ENCODE data around the gene RIMS3.
A peak's percentile ranks its signal among the peaks of the same experiment; 100 is the strongest.

DNA sequence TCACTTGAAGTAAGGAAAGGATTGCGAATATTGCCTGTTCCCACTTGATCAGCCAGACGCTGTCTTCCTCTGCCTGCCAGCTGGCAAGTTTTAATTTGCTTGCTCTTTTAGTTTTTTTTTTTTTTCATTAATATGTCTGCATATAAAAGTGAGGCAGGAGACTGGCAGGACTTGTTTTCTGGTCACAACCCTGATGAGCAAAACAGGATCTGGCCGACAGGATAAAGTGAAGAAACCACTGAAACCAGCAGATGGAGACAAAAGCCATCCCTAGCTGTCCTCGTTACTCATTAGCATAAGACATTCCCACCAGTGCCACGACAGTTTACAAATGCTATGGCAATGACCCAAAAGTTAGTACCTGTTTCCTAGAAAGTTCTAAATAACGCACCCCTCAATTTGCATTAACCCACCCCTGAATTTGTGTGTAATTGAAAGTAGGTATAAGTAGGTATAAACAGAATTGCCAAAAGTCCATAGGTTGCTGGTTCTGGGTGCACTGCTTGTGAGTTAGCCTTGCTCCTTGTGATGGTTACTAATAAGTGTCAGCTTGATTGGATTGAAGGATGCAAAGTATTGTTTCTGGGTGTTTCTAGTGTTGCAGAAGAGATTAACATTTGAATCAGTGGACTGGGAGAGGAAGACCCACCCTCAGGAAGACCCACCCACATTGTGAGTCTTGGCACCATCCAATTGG is 73.2 kb downstream of the RIMS3 start:
- TF ChIP-seq, protein P1, sequence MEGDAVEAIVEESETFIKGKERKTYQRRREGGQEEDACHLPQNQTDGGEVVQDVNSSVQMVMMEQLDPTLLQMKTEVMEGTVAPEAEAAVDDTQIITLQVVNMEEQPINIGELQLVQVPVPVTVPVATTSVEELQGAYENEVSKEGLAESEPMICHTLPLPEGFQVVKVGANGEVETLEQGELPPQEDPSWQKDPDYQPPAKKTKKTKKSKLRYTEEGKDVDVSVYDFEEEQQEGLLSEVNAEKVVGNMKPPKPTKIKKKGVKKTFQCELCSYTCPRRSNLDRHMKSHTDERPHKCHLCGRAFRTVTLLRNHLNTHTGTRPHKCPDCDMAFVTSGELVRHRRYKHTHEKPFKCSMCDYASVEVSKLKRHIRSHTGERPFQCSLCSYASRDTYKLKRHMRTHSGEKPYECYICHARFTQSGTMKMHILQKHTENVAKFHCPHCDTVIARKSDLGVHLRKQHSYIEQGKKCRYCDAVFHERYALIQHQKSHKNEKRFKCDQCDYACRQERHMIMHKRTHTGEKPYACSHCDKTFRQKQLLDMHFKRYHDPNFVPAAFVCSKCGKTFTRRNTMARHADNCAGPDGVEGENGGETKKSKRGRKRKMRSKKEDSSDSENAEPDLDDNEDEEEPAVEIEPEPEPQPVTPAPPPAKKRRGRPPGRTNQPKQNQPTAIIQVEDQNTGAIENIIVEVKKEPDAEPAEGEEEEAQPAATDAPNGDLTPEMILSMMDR (IDR thresholded peaks at IDR 0.05; ENCODE audit: poor library complexity), result peak; percentile 41
- no peak for TF ChIP-seq EZH2 (IDR thresholded peaks at IDR 0.05; ENCODE audit: borderline replicate concordance)
